Activated naive CD4-positive, alpha-beta T cell (primary cell): Measurements from ENCODE around the gene PHC1.
"Not testable (repeated sequence)": the region's sequence is repeated elsewhere in the genome, so short reads cannot be mapped to it uniquely, and the experiment has no call there.

ENCODE experiments used
- DNase-seq, 4 experiments: peaks; one replicate each; lab custom pipeline; 2025; lab: John Stamatoyannopoulos, UW

Gene PHC1

GRCh38 chr12:8911606-8912268, 2.6 kb upstream of the PHC1 start:
- no peak for DNase-seq

DNA sequence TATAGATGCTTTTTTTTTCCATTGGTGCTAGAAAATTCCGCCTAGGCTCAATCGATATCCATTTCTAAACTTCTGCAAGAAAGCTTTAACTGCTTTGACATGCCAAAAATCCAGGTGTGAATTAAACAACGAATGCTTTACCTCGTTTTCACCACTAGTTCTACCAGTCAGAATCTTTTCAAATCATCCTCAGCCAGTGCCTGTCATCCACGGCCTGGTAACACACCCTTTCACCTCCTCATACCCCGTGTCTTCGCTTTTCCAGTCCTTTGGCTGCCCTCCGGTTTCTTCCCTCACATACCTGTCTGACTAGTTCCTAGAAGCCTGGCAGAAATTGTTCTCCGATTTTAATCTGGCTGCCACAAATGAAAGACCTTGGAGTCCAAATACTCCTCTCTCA, 1.4 kb upstream of the PHC1 start:
- no peak for DNase-seq

DNA sequence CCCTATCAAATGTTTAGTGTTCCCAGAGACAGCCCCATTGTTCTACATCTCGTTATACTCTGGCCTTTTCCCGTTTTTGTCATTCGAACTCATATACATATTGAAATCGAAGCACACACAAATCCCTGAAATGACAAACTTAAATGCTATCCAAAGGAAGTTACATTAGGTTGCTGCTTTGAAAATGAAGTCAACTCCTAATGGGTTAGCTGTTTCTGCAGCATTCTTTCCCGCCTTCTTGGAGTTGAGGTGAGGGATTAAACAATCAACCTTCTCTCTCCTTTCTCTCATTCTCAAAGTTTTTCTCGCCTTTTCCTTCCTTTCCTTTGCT, 642 bp upstream of the PHC1 start:
- no peak for DNase-seq

DNA sequence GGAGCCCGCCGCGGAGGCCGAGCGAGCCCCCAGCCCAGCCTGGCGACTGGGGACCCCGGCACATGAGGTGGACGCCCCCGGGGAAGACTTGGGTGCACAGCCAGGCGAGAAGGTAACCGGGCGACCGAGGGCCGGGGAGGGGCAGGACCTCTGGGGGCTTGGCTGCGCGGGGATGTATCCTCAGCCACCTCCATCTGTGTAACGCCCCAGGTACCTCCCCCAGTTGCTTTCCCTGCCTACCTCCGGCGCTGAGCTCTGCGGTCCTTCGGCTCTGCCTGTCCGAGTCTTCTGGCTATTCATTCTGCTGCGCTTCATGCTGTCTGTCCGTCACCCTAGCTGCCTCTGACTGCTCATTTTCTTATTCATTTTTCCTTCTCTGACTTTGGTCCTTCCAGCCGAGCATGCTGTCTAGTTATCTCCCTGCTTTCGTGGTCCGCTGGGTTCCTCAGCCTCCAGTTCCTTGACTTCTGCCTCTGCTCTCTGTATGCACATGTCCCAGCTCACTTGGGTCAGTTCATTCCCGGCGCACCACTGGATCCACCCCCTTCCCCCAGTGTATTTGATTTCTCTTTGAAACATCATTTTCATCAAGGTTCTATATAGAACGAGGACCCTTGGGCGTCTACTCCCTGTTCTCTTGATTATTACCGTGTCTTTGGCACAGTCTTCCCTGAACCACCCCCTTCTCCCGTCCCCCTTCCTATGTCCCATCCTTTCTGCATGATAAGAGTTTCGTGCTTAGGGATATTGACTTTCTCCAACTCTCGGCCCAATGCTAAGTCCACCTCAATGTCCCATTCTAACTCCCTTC, 612 bp downstream of the PHC1 start:
- DNase-seq = peak in 3 of 4 experiments; percentile 5 to 42 (median 27)

- no peak for DNase-seq
Observed at GRCh38 chr12:8916154-8916553, 1.8 kb downstream of the PHC1 start.

DNA sequence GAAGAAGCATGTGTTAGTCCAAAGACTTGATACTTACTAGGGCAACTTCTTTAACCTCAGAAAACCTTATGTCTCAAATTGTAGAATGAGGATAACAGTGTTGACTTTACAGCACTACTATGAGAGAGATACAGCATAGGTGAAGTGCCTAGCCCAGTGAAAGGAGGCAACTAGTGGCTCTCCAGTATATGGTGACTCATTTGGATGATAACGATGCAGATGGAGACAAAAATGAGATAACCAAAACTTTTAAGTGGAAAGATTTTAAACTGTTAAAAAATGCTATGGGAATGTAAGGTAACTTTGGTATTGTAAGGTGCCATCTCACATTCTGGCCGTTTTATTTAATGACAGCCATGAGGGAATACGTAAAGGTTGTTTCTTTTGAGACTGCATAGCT, 2.7 kb downstream of the PHC1 start:
- DNase-seq = no peak

DNA sequence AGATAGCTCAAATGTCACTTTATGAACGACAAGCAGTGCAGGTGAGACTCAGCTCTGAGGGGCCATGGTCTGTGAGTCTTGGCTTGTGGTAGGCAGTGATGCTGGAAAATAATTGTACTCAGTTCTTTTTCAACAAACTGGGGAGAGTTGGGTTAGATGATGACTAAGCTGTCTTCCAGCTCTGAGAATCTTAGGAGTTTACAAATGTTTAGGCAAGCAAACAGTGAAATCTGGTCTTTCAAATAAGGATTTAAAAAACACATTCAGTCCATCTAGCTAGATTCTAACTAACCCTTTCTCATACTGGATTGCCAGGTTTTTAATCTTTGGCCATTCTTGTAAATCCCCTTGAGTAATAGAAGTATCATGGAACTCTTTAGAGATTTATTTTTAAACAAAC, 3.4 kb downstream of the PHC1 start:
- DNase-seq = no peak

DNA sequence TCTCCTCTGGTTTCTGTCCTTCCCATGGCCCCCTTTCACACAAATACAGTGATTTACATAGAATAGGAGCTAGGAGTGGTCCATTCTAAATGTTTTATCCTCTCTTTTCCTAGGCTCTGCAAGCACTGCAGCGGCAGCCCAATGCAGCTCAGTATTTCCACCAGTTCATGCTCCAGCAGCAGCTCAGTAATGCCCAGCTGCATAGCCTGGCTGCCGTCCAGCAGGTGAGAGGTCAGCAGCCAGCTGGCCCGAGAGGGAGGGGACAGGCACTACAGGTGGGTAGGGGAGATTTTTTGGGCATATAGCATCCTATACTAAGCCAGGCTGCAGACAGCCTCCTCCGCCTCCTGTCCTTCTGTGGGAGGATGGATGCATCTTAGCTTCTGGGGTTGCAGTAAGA, 5.3 kb downstream of the PHC1 start:
- not testable (repeated sequence) for DNase-seq

- DNase-seq = no peak
Observed at GRCh38 chr12:8922544-8922943, 8.2 kb downstream of the PHC1 start.

- not testable (repeated sequence) for DNase-seq
Observed at GRCh38 chr12:8930655-8931323, 16.5 kb downstream of the PHC1 start.

GRCh38 chr12:8932464-8932863, 18.2 kb downstream of the PHC1 start:
- not testable (repeated sequence) for DNase-seq

- not testable (repeated sequence) for DNase-seq
Observed at GRCh38 chr12:8934080-8934479, 19.8 kb downstream of the PHC1 start.

GRCh38 chr12:8936735-8937134, 22.4 kb downstream of the PHC1 start:
- no peak for DNase-seq

DNA sequence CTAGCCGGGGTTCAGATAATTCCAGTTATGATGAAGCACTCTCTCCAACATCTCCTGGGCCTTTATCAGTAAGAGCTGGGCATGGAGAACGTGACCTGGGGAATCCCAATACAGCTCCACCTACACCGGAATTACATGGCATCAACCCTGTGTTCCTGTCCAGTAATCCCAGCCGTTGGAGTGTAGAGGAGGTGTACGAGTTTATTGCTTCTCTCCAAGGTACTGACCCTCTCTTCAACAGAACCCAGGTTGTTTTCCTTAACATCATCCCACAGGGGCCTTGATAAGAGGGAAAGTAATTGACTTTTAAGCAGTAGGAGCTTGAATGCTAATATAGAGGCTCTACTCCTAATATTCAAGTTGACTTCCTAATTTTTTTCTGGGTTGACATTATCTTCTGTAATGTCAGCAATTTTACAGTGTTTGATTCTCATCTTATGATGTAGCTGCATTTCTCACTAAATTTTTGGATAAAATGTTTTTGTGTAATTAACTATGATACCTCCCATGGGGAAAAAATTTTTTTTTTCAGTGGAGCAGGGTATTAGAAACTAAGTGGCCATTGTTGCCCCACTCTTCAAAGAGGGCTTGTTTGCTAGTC, 23.6 kb downstream of the PHC1 start:
- DNase-seq = not testable (repeated sequence)

DNA sequence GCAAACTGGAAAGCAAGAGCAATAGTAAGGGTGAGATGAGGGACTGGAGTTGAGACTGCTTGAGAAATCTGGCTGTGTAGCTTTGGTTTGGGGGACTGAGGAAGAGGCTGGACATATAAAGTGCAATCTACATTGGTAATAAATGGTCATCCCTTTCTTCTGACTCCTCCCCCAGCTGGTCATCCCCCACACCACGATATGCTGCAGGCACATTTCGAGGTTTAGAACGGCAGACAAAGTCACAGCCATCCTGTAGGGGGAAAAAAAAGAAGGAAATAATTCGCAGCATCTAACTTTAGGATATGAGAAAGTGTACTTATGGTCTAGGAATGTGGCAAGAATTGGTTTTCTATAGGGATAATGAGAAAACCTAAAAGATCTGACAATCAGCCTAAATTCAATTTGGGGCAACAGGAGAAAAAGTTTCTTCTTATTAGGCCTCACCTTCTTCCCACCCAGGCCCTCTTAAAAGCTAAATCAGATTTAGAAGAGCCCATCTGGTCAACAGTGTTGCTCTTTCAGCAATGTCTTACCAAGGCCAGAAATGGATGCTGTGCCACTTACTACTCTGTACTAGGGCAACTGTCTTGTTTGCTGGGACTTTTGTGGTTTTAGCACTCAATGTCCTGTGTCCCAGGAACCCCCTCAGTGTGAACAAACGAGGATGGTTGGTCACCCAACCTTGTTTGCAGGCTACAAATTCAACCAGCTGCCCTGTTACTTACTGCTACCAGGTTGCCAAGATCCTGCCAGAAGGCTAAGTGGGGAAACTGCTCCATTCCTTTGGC, 27.6 kb downstream of the PHC1 start:
- DNase-seq = no peak

DNA sequence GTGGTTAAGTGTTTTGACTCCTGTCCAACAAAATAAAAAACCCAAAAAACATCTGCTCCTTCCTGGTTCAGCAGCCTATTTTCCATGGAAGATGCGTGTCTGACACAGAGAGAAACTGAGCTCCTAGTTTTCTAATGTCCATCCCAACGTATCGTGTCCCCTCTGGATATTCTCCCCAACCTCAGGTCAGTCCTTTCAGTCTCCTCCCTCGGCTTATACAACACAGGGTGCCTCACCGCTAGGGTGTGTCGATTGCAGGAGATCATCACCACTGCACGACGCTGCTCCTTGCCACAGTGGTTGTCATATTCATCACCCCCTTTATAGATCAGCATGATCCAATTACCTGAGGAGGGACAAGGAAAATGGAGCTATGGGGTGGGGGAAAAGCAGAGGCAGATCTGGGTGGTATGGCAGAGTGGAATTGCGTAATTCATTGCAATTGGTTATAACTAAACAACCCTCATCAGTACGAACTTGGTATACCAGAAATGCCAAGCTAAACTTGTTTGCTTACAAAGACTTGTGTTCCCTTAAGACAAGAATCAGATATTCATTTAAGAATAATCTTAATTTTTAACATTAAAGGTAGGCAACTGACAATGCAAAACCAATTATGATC, 29.4 kb downstream of the PHC1 start:
- no peak for DNase-seq

DNA sequence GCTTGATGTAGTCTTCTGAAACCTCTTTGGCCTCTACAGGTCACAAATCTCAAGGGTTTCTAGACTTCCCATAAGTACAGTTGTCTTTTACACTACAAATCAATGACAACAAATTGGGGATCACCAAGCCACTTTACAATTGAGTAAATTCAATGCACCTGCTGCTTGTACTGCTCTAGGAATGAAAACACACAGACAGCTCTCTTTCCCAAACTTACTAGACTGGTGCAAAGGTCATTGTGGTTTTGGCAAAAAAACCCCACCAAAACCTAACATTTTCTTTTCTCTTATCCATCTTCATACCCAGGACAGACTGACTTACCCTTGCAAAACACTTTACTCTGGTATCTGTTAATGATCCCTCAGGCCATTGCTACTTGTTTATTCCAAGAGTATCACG, 32.4 kb downstream of the PHC1 start:
- DNase-seq = no peak

GRCh38 chr12:8947737-8948136, 33.4 kb downstream of the PHC1 start:
- no peak for DNase-seq

DNA sequence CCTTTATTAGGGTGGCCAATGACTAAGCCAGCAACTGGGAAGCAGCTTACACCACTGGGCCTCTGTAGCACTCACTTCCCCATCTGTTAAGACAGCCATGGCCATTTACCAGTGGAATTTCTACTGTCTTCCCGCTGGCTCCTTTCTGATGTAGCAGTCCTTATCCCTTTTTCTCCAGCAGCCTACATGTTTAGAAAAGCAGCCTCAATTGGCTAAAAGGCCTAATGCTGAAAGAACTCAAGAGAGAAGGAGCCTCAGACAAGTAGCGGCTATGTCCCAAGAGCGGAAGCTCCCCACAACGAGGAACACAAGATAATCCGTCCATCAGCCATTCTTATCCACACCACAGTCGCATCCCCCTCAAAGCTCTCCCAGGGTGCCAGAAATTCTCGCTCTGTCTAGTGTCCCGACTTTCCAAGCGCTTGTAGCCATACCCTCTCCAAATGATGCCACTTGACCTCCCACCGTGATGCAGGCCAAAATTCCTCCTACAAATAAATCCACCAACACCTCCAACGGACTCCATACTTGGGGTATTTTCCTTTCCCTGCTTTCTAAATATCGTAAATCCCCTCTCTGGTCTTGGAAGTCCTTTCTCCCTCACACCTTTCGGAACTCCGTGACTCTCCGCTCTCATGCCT, 34.5 kb downstream of the PHC1 start:
- DNase-seq = no peak

- DNase-seq = peak; percentile 73 to 79 (median 76)
Observed at GRCh38 chr12:8949342-8950220, 35.3 kb downstream of the PHC1 start, which contains the start of gene M6PR. TSS of gene M6PR (minus strand) at chr12:8949645. CDS start at chr12:8946404, 3,241 bp downstream.
